CD14-positive monocyte (primary cell): ENCODE results near the gene RASGEF1B. TPM values are rescaled to one million over a fixed set of nuclear protein-coding genes. Genes with fewer than 3 reads are reported as not detected.

Experiments
- DNase-seq, 3 donors: peaks; one replicate each; pipeline ENCODE4 v3.0.0-alpha.2; 2011 to 2022
- H2AFZ ChIP-seq: 2 replicates; pipeline ENCODE4 v1.6.0; 2012; ENCODE audit warnings: mild to moderate bottlenecking, low read depth, low read length, inconsistent platforms; ENCODE audit not compliant: insufficient read depth, poor library complexity, severe bottlenecking
- H3K27ac ChIP-seq, 2 donors: 1 replicate in 1 of 2; 2 replicates in 1 of 2; pipeline ENCODE4 v1.5.1; 2012 to 2013; ENCODE audit warnings: low read length in 2 of 2, control low read depth in 1 of 2, inconsistent platforms in 1 of 2, low read depth in 1 of 2, mild to moderate bottlenecking in 1 of 2
- H3K27me3 ChIP-seq, 2 donors: one replicate each; pipeline versions ENCODE4 v1.6.0 to v1.6.1; 2011 to 2013; ENCODE audit warnings: low read length in 2 of 2; ENCODE audit not compliant: control insufficient read depth in 2 of 2, insufficient read depth in 2 of 2
- H3K36me3 ChIP-seq, 2 donors: replicated peaks in 1 of 2; 1 replicate in 1 of 2; 2 replicates in 1 of 2; pipeline versions ENCODE4 v1.5.1 to v1.6.1; 2012 to 2013; ENCODE audit warnings: low read length in 2 of 2, control low read depth in 1 of 2, inconsistent platforms in 1 of 2, mild to moderate bottlenecking in 1 of 2; ENCODE audit not compliant: insufficient read depth in 2 of 2, control insufficient read depth in 1 of 2
- H3K4me1 ChIP-seq, 2 donors: 1 replicate in 1 of 2; 2 replicates in 1 of 2; pipeline versions ENCODE4 v1.5.1 to v1.6.1; 2012 to 2013; ENCODE audit warnings: low read length in 2 of 2, control low read depth in 1 of 2, inconsistent platforms in 1 of 2, mild to moderate bottlenecking in 1 of 2, moderate library complexity in 1 of 2; ENCODE audit not compliant: insufficient read depth in 2 of 2, control insufficient read depth in 1 of 2
- H3K4me2 ChIP-seq: replicated peaks from 2 replicates; pipeline ENCODE3; 2012; ENCODE audit warnings: low read length, moderate library complexity, mild to moderate bottlenecking; ENCODE audit not compliant: poor library complexity, severe bottlenecking; ENCODE audit errors: extremely low read depth
- H3K4me3 ChIP-seq, 3 experiments: fragments of 200-600 bp in 1 of 3; sonication (generic) in 1 of 3; replicated peaks in 1 of 3; 1 replicate in 2 of 3; 2 replicates in 1 of 3; pipeline ENCODE4 v1.5.1; 2011 to 2013; ENCODE audit warnings: low read length in 3 of 3, mild to moderate bottlenecking in 3 of 3, control low read depth in 2 of 3, low read depth in 2 of 3, inconsistent platforms in 1 of 3, moderate library complexity in 1 of 3
- H3K79me2 ChIP-seq: 2 replicates; pipeline ENCODE4 v1.6.0; 2012; ENCODE audit warnings: mild to moderate bottlenecking, control low read depth, inconsistent platforms, low read length, moderate library complexity; ENCODE audit not compliant: insufficient read depth
- H3K9ac ChIP-seq: 2 replicates; pipeline ENCODE4 v1.6.0; 2017; ENCODE audit warnings: low read length, mild to moderate bottlenecking; ENCODE audit not compliant: insufficient read depth, poor library complexity, severe bottlenecking
- H3K9me3 ChIP-seq, 2 donors: replicated peaks in 1 of 2; 1 replicate in 1 of 2; 2 replicates in 1 of 2; pipeline versions ENCODE4 v1.5.1 to v1.6.1; 2012 to 2013; ENCODE audit warnings: low read length in 2 of 2, control low read depth in 1 of 2; ENCODE audit not compliant: control insufficient read depth in 1 of 2, insufficient read depth in 1 of 2
- H4K20me1 ChIP-seq: 2 replicates; pipeline ENCODE4 v1.6.0; 2012; ENCODE audit warnings: mild to moderate bottlenecking, low read length, control low read depth, moderate library complexity; ENCODE audit not compliant: insufficient read depth
- H3K27ac Mint-ChIP-seq, 7 donors: one replicate each; pipeline ENCODE4 v1.8.0; 2020; ENCODE audit warnings: mild to moderate bottlenecking in 7 of 7, mixed read lengths in 7 of 7, moderate library complexity in 6 of 7, inconsistent platforms in 2 of 7
- H3K27me3 Mint-ChIP-seq, 3 donors: one replicate each; pipeline ENCODE4 v1.8.0; 2021 to 2022; ENCODE audit warnings: low read depth in 3 of 3, mild to moderate bottlenecking in 3 of 3, mixed read lengths in 3 of 3, moderate library complexity in 3 of 3, inconsistent platforms in 1 of 3
- H3K36me3 Mint-ChIP-seq, 2 donors: one replicate each; pipeline ENCODE4 v1.8.0; 2020; ENCODE audit warnings: mixed read lengths in 2 of 2, inconsistent platforms in 1 of 2, mild to moderate bottlenecking in 1 of 2
- H3K4me1 Mint-ChIP-seq: one replicate; pipeline ENCODE4 v1.8.0; 2020; ENCODE audit warnings: mild to moderate bottlenecking, mixed read lengths
- H3K4me3 Mint-ChIP-seq, 2 donors: one replicate each; pipeline ENCODE4 v1.8.0; 2020; ENCODE audit warnings: mild to moderate bottlenecking in 2 of 2, mixed read lengths in 2 of 2, moderate library complexity in 1 of 2
- H3K9me3 Mint-ChIP-seq, 7 donors: one replicate each; pipeline ENCODE4 v1.8.0; 2020 to 2022; ENCODE audit warnings: mixed read lengths in 7 of 7, mild to moderate bottlenecking in 6 of 7, moderate library complexity in 6 of 7, inconsistent platforms in 2 of 7
- CTCF ChIP-seq: fragments of 200-600 bp; IDR thresholded peaks from one replicate; pipeline ENCODE4 v1.8.0; 2022; ENCODE audit warnings: antibody characterized with exemption, mild to moderate bottlenecking
- WGBS: methylation state at CpG from one replicate; pipeline ENCODE4 v1.1.5; 2013; ENCODE audit warnings: missing lambda C conversion rate; ENCODE audit not compliant: insufficient coverage; 5-methylcytosine and 5-hydroxymethylcytosine counted together
- intact Hi-C, 2 donors: fragments of 100-400 bp; cut with micrococcal nuclease; formaldehyde crosslinking; loops; one replicate each; pipeline versions ENCODE4 v1.15.0 to v1.15.1; 2023
- polyA plus RNA-seq, 3 donors: library from polyadenylated mRNA; depleted of rRNA in 1 of 3; unstranded in 2 of 3; stranded (reverse) in 1 of 3; fragments of 300-500 nt in 2 of 3; fragments of >200 nt in 1 of 3; fragmentation: Illumina TruSeq in 2 of 3; gene quantifications; 1 replicate in 2 of 3; 2 replicates in 1 of 3; pipeline ENCODE4 v1.2.3, GENCODE V29; 2012 to 2021

Gene RASGEF1B
- polyA plus RNA-seq, 3 donors, result 20.3 to 76.9 (median 36.6) TPM

DNA sequence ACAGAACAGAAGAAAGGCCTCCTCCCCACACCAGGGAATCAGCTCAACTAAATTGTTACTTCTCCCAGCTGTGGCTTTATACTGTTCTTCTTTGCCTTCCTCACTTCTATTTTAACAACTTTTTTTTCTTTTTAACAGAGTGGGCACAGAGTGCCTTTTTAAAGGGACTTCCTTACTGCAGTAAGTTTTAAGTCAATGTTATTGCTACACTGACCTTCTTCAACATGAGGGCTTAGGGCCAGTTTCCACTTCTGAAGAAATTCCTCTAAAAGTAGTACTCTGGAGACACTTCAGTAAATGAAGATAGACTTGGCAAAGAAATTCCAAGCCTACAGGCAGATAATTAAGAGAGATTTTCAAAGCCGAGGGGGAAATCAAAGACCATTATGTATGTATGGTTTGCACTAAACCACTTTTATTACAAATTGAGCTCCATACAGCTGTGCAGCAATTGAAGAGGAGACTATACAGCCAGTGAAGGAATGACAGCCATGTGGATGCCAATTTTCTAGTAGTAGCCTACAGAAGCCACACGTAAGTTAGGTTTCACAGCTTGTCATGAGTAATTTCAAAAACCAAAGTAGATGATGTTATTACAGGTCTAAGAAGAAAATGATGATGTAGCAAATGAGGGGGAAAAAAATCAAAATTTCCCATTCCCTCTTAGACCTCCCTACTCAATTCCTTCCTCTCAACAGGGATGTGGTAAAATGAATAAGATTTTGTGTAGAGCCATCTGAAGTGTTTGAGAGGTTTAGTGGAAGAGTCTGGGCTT is 36.9 kb upstream of the RASGEF1B start:
- TF ChIP-seq CTCF, result no peak
- Histone ChIP-seq H4K20me1 (no peaks in the 10 kb centered on the region), H3K4me2 (peak overlapping the region; percentile 58), H3K9me3 (no peaks in the 10 kb centered on the region), H3K9ac (no peak overlapping the region), H3K36me3 (no peaks in the 10 kb centered on the region), H2AFZ (no peak overlapping the region), H3K27ac (peak overlapping the region in 1 of 2 donors; percentile 86), H3K4me1 (peaks cover 68 to 75% of the 10 kb centered on the region in 2 donors), H3K79me2 (no peaks in the 10 kb centered on the region), H3K4me3 (peak overlapping the region in 1 of 3 experiments; percentile 42), H3K27me3 (no peaks in the 10 kb centered on the region)
- Mint-ChIP-seq H3K27ac (peak overlapping the region; percentile 75 to 99 (median 90)), H3K4me1 (peaks cover 78% of the 10 kb centered on the region), H3K36me3 (peaks cover 4 to 7% of the 10 kb centered on the region in 2 donors), H3K9me3 (peaks cover 0 to 1% (median 0%) of the 10 kb centered on the region in 7 donors), H3K4me3 (no peak overlapping the region), H3K27me3 (peaks cover 0 to 3% (median 3%) of the 10 kb centered on the region in 3 donors)
- DNase-seq, result peak in 2 of 3 donors; percentile 37 to 61
- no CpG with 5 or more reads among the region's 2 CpGs for WGBS
- intact Hi-C loops, result loop anchor here (2.0 to 10.0 kb wide), 5 partner anchors 36 to 126 kb away; partner anchors contain the start of gene RASGEF1B (in 1 of the 2)

DNA sequence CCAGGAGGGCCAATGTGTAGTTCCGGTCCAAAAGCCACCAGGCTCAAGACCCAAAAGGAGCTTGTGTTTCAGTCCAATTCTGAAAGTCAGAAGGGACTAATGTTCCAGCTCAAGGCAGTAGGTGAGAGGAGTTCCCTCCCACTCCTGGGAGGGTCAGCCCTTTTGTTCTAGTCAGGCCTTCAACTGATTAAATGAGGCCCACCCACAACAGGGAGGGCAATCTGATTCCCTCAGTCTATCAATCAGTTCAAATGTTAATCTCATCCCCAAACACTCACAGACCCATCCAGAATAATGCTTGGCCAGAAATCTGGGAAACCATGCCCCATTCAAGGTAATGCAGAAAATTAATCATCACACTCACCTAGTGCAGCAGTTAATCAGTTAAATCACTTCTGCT is 35.8 kb upstream of the RASGEF1B start:
- no peak overlapping the region for H2AFZ ChIP-seq
- no peak overlapping the region for H3K4me3 ChIP-seq
- peaks cover 0 to 1% (median 0%) of the 10 kb centered on the region in 7 donors for H3K9me3 Mint-ChIP-seq
- no peaks in the 10 kb centered on the region for H3K36me3 ChIP-seq
- DNase-seq, result no peak
- peaks cover 4 to 7% of the 10 kb centered on the region in 2 donors for H3K36me3 Mint-ChIP-seq
- no peaks in the 10 kb centered on the region for H3K79me2 ChIP-seq
- peaks cover 61 to 68% of the 10 kb centered on the region in 2 donors for H3K4me1 ChIP-seq
- H3K27me3 Mint-ChIP-seq, result peaks cover under 1 to 3% (median 3%) of the 10 kb centered on the region in 3 donors
- H3K27ac Mint-ChIP-seq, result peak overlapping the region in 5 of 7 donors; percentile 14 to 99 (median 30)
- no peak overlapping the region for H3K4me2 ChIP-seq
- no peaks in the 10 kb centered on the region for H3K9me3 ChIP-seq
- H4K20me1 ChIP-seq, result no peaks in the 10 kb centered on the region
- H3K9ac ChIP-seq, result no peak overlapping the region
- no peaks in the 10 kb centered on the region for H3K27me3 ChIP-seq
- TF ChIP-seq CTCF, result no peak
- H3K4me1 Mint-ChIP-seq, result peaks cover 70% of the 10 kb centered on the region
- H3K4me3 Mint-ChIP-seq, result no peak overlapping the region
- no peak overlapping the region for H3K27ac ChIP-seq
- intact Hi-C loops, result loop anchor here (5.0 to 10.0 kb wide), 4 partner anchors 35 to 127 kb away; partner anchors contain the start of gene RASGEF1B (in 1 of the 2)
- WGBS, result 100% methylated on average over 1 of the region's 1 CpG
